Activated effector memory CD4-positive, alpha-beta T cell treated with Interleukin-2 at 50 U/mL for 16 hours (primary cell): ENCODE measurements around the gene PSMA4.
"Not testable (repeated sequence)": the region's sequence is repeated elsewhere in the genome, so short reads cannot be mapped to it uniquely, and the experiment has no call there.

Experiments
- DNase-seq: peaks from one replicate; pipeline ENCODE4 v3.0.0-alpha.2; 2020

Gene PSMA4

DNA sequence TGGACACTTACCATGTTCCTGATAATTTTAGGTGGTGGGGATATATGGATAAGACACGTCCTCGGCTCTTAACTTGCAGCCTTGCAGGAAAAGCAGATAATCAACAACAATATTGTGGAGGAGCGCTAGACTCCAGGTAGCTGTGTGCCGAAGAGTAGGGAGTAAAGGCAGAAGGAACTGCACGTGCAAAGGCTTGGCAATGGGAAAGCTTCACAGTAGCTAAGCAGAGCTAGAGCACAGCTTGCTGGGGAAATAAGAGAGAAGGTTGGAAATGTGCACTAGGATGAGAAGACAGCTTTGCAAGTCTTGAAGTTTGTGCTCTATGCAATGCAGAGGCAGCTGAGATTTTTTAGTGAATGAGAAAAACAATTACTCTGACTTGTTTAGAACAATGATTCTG lies 12.4 kb downstream of the PSMA4 start:
- DNase-seq = no peak

DNA sequence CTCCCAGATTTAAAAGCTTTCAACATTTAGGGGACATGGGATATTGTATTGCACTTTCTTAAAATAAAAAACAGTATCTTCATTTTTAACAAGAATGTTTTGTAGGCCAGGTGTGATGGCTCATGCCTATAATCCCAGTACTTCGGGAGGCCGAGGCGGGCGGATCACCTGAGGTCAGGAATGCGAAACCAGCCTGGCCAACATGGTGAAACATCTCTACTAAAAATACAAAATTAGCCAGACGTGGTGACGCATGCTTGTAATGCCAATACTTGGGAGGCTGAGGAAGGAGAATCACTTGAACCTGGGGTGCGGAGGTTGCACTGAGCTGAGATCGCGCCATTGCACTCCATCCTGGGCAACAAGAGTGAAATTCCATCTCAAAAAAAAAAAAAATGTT lies 20.0 kb downstream of the PSMA4 start:
- DNase-seq = not testable (repeated sequence)

DNA sequence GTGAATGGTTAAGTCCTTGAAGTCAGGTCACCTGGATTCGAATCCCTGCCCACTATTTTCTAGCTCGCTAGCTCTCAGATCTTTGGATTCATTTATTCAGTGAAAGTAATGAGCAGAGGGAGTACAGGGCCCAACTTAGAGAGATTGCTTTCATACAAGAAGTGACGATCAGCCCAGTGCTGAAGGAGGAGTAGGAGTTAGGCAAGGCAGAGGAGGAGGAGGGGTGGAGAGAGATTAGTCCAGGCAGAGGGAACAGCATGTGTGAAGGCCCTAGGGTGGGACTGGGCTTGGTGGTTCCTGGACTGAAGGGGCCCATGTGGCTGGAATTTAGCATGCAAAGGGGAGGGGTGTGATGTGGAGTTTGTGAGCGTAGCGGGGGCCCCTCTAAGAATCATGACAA lies 21.2 kb downstream of the PSMA4 start:
- DNase-seq = no peak

DNA sequence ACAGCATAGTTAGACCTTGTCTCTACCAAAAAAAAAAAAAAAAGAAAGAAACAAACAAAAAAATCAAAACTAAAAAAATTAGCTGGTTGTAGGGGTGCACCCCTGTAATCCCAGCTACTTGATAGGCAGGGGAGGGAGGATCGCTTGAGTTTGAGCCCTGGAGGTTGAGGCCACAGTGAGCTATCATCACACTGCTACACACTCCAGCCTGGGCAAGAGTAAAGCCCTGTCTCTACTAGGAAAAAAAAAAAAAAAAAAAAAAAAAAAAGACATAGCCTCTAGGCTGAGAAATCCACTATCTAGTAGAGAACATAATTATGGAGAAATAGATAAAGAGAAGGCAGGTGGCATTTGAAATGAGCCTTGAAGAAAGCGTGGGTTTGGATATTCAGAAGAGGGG lies 22.8 kb downstream of the PSMA4 start:
- DNase-seq = no peak

DNA sequence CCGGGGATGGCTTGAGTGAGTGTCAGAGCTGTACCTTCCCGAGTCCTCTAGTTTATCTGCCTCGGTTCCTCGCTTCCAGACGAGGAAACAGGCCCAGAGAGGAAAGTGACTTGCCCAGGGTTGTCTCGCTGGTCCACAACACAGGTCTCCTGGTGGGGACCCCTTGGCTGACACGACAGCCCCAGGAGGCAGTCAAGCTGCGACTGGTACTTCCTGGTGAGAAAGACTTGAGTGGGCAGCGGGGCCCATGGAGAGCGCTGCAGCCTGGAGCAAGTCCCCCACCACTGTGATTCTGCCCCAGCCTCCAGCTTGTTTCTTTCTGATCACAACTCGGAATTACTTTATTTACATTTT lies 24.5 kb downstream of the PSMA4 start:
- DNase-seq = no peak

DNA sequence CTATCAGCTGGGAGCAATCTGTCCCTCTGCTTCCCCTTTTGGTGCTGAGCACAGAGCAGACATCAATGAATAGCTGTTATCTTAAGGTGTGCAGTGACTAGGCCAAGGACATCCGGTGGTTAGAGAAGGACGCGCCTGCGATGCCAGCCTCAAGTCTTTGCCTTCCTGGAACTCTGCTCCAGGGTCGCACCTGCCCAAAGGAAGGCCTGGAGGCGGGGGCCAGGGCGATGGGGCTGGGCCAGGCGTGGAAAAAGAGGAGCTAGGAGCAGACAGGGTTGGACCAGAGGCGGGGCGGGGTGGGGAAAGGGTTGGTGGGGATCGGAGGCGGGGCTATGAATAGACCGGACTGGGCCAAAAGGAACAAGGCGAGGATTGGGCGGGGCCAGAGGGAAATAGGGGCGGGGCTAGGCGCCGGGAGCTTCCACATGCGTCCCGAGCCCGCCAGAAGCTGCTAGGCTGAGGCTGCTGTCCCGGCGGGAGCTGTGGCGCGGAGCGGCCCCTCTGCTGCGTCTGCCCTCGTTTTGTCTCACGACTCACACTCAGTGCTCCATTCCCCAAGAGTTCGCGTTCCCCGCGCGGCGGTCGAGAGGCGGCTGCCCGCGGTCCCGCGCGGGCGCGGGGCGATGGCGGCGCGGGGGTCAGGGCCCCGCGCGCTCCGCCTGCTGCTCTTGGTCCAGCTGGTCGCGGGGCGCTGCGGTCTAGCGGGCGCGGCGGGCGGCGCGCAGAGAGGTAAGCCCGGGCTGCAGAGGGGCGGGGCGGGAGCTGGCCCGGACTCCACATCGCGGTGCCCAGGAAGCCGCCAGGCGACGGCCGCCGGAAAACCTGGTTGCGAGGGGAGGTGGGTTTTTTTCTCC lies 25.1 kb downstream of the PSMA4 start, which contains the start of gene CHRNA5:
Gene CHRNA5 (plus strand): TSS at position 424 of the 854 bp plus-strand sequence. CDS start 200 bp downstream, at position 624.
- peak; percentile 41 for DNase-seq

DNA sequence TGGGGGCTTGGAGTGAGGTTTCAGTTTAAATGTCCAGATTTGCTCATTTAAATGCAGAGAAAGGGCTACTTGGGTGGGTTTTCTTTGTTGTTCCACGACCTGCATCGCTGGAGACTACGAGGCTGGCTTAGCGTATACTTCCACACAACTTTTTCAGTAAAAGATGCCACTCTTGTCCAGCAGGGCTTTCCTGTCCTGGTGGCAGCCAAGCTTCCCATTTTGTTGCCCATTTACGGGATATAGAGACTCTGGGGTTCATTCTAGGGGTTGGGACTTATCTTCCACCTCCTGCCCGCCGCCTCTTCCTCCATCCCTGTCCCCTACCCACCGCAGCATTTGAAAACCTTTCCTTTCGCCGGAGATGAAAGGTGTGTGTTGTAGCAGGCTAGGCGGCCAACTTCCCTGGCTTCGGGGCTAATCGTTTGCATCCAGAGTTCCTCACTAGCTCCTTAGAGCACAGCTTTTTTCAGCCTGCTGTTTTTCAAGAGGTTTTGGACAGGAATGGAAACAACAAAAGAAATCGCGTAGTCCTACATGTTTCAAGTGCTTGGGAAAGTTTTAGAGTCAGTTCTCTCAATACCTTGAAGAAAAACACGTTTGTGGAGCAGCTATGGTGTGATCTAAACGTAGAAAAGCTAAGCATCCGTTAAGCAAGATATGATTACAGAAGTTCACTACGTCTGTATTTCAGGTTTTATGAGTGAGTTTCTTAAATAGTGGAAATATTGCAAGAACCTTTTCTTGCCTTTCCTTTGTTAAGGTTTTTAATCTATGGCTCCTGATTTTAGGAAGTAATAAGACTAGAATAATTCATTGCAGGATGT lies 25.9 kb downstream of the PSMA4 start:
- no peak for DNase-seq

DNA sequence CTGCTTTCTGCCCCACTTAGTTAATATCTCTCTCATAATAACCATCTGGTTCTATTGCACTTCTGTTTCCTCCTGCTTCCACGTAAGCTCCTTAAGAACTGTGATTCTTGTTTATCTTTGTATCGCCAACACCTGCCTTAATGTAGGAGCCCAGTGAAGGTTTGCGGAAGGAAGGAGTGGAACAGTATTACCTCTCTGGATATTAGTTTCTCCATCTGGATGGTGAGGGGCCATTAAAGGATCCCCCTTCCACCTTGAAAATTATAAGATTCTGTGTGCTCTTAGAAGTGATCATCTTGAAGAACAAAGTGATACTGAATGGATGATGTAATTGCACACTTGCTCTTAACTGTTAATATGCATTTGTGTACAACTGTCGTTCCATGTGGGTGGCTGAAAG lies 27.3 kb downstream of the PSMA4 start:
- DNase-seq = no peak

DNA sequence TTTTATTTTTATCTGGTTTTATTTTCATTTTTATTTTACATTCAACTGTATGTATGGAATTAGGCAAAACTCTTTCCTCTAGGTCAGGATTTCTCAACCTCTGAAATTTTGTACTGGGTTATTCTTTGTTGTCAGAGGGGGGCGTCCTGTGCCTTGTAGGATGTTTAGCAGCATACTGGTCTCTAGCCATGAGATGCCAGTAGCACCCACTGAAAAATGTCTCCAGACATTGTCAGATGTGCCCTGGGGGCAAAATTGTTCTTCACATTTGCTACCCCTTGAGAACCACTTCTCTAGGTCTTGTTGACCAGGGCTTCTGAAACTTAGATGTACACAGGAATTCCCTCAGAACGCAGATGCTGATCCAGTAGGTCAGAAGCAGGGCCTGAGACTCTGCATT lies 30.5 kb downstream of the PSMA4 start:
- no peak for DNase-seq

DNA sequence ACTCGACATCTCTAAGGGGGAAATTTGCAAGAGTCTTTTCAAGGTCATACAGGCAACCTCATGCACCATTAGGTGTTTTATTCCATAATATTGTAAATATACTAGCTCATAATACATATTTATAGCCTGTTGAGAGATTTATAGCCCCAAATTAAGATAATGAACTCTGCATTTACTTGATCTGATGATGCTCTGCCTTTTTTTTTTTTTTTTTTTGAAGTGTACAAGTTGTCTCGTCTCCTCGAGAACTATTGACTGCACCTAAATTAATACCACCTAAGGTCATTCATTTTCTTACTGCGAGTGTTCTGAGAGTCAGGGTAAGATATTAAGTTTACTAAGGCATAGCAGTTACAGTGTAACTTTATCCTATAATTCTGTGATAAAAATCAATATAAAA lies 31.1 kb downstream of the PSMA4 start:
- DNase-seq = no peak

DNA sequence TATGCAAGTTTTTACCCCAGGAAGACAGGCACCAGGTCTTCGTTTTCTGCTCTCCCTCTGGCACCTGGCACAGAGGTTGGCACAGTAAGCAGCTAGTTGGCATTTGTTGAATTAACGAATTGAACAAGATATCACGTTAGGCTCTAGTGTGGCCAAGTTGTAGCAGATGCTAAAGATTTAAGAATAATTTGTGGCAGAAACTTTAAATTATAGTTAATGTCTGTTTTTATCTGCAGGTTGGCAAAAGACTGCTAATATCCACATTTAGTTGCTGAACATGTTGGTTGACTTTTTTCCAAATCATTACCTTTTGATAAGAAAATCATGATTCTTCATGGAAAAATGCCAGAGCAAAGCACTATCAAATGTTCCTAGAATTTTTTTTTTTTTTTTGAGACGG lies 33.2 kb downstream of the PSMA4 start:
- no peak for DNase-seq

DNA sequence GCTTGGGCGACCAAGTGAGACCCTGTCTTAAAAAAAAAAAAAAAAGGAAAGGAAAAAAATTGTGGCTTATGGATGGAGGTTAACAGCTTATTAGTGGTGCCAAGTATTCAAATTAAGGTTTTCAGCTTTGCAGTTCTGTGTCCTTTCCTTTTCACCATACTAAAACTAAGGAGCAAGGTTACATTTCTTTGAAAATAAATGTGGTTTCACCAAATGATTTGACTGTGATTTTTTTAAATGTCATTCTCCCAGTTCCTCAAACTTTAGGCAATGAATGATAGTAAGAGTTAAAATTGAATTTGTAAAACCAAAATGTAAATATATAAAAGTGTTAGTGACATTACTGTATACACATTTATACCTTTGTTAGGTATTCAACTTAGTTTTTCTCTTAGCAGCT lies 34.7 kb downstream of the PSMA4 start:
- no peak for DNase-seq

DNA sequence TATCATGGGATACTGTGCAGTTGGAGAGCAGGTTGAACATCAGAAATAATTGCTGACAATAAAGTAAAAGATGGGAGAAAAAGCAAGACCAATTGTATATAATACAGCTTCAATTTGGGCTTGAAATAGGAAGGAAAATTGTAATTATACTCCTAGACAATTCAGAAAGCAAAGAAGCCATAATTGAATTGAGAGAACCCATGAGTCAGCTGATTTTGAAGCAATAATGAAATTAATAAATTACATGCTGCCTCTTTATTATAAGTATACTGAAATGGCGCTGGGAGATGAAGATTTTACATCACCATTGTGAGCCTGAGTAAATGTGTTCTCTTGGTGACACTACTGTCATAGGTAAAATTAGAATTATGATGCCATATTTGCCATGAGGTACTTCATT lies 57.3 kb downstream of the PSMA4 start:
- no peak for DNase-seq

DNA sequence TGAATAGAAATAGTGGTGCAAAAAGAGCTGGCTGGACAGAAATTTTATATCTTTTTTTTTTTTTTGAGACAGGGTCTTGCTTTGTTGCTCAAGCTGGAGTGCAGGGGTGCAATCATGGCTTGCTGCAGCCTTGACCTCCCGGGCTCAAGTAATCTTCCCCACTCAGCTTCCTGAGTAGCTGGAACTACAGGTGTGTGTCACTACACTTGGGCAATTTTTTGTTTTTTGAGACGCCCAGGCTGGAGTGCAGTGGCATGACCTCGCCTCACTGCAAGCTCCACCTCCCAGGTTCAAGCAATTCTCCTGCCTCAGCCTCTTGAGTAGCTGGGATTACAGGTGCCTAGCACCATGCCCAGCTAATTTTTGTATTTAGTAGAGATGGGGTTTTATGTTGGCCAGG lies 58.1 kb downstream of the PSMA4 start:
- DNase-seq = no peak

DNA sequence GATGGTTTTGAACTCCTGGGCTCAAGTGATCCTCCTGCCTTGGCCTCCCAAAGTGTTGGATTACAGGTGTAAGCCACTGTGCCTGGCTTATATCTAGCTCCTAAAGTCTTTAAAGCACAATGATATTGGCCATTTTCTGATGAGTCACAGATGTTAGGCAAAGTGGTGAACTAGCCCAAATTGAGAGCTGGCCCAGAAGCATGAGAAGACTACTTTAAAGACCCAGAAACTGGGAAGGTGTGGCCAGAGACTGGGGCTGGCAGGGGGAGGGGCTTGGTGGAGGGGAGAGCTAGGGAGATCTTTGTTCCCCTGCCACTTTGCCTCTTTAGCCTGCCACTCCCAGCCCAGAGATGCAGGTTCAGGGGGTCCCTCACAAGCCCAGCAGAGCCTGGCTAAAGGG lies 58.9 kb downstream of the PSMA4 start:
- DNase-seq = no peak
